SK-N-SH (cell line): ENCODE measurements around the gene NDUFA6.

Experiments used
- CTCF ChIP-seq: fragments of 200-600 bp; sonication (generic); IDR thresholded peaks from 2 replicates; pipeline ENCODE4 v1.6.1; 2017; ENCODE audit warnings: antibody characterized with exemption, mild to moderate bottlenecking, moderate library complexity
- EZH2phosphoT487 ChIP-seq: fragments of 200-600 bp; sonication (generic); IDR thresholded peaks from 2 replicates; pipeline ENCODE4 v1.6.1; 2017; ENCODE audit warnings: low read depth, mixed run types, mild to moderate bottlenecking, antibody characterized with exemption, moderate library complexity, borderline replicate concordance
- FOXM1 ChIP-seq: IDR thresholded peaks from 2 replicates; pipeline ENCODE4 v1.4.0; 2012; ENCODE audit warnings: low read depth, mild to moderate bottlenecking
- MEF2A ChIP-seq: IDR thresholded peaks from 2 replicates; pipeline ENCODE4 v1.4.0; 2012; ENCODE audit warnings: low read depth, borderline replicate concordance
- MXI1 ChIP-seq: IDR thresholded peaks from 2 replicates; pipeline ENCODE4 v1.6.1; 2012; ENCODE audit warnings: mild to moderate bottlenecking, low read depth, low read length, improper control_type of control experiment
- NFIC ChIP-seq: IDR thresholded peaks from 2 replicates; pipeline ENCODE4 v1.4.0; 2012; ENCODE audit warnings: borderline replicate concordance
- POLR2AphosphoS5 ChIP-seq: IDR thresholded peaks from 2 replicates; pipeline ENCODE4 v1.6.1; 2012; ENCODE audit warnings: low read depth, low read length
- TAF1 ChIP-seq: IDR thresholded peaks from 2 replicates; pipeline ENCODE4 v1.6.1; 2012; ENCODE audit warnings: low read depth, mild to moderate bottlenecking, low read length, moderate library complexity, borderline replicate concordance
- ZBTB33 ChIP-seq: IDR thresholded peaks from 2 replicates; pipeline ENCODE4 v1.4.0; 2012; ENCODE audit warnings: low read depth, borderline replicate concordance
- TF ChIP-seq, protein P1 (sequence below): IDR thresholded peaks from 2 replicates; pipeline ENCODE4 v1.4.0; 2012; ENCODE audit warnings: low read depth
- TF ChIP-seq, protein P2 (sequence below): IDR thresholded peaks from 2 replicates; pipeline ENCODE4 v1.4.0; 2012; ENCODE audit warnings: low read depth, borderline replicate concordance
- TF ChIP-seq, protein P3 (sequence below): fragments of 150-350 bp; IDR thresholded peaks from 2 replicates; pipeline ENCODE4 v1.6.1; 2017; ENCODE audit warnings: antibody characterized with exemption, low read length, low read depth, borderline replicate concordance

GRCh38 chr22:42084874-42085273 is 5.7 kb downstream of the NDUFA6 start:
- no peak for TF ChIP-seq POLR2AphosphoS5
- TF ChIP-seq MEF2A, result no peak
- TF ChIP-seq CTCF, result no peak
- TF ChIP-seq, protein P1, sequence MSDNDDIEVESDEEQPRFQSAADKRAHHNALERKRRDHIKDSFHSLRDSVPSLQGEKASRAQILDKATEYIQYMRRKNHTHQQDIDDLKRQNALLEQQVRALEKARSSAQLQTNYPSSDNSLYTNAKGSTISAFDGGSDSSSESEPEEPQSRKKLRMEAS, result no peak
- TF ChIP-seq TAF1, result no peak
- TF ChIP-seq ZBTB33, result no peak
- TF ChIP-seq, protein P2, sequence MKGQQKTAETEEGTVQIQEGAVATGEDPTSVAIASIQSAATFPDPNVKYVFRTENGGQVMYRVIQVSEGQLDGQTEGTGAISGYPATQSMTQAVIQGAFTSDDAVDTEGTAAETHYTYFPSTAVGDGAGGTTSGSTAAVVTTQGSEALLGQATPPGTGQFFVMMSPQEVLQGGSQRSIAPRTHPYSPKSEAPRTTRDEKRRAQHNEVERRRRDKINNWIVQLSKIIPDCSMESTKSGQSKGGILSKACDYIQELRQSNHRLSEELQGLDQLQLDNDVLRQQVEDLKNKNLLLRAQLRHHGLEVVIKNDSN, result no peak
- no peak for TF ChIP-seq NFIC
- no peak for TF ChIP-seq FOXM1
- no peak for TF ChIP-seq MXI1
- TF ChIP-seq, protein P3, sequence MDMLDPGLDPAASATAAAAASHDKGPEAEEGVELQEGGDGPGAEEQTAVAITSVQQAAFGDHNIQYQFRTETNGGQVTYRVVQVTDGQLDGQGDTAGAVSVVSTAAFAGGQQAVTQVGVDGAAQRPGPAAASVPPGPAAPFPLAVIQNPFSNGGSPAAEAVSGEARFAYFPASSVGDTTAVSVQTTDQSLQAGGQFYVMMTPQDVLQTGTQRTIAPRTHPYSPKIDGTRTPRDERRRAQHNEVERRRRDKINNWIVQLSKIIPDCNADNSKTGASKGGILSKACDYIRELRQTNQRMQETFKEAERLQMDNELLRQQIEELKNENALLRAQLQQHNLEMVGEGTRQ, result no peak
- no peak for TF ChIP-seq EZH2phosphoT487
